HCT116 (cell line): ENCODE results near the gene DEFB114.

Source experiments
- POLR2AphosphoS5 ChIP-seq: IDR thresholded peaks from 2 replicates; pipeline ENCODE4 v1.6.1; 2011; ENCODE audit warnings: mild to moderate bottlenecking, low read depth, low read length, moderate library complexity
- SRF ChIP-seq: IDR thresholded peaks from 2 replicates; pipeline ENCODE4 v1.6.1; 2012; ENCODE audit warnings: low read depth
- TF ChIP-seq, protein P1 (sequence below): IDR thresholded peaks from 2 replicates; pipeline ENCODE4 v1.6.1; 2012

DNA sequence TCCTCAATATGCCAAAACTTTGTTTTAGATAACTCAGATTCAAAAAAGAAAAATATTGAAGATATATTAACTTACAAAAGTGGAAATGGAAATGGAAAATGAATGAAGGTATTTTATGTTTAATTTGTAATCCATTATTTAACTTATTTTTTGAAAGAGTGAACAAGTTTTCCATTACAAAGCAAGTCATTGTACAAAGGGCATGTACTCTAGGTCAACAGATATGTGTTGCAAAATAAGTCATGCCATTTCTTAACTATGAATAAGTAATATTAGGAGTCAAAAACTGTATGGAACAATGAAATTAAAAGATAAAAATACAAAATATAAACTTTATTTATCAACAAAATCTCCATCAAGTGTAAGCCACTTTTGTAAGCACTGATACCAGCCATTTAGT, 31.3 kb upstream of the DEFB114 start:
- TF ChIP-seq, protein P1, sequence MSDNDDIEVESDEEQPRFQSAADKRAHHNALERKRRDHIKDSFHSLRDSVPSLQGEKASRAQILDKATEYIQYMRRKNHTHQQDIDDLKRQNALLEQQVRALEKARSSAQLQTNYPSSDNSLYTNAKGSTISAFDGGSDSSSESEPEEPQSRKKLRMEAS: no peak
- TF ChIP-seq POLR2AphosphoS5: no peak
- TF ChIP-seq SRF: no peak
